K562 (cell line): ENCODE measurements around the gene P2RY14. TPM values are rescaled to one million over a fixed set of nuclear protein-coding genes. Genes with fewer than 3 reads are reported as not detected.

Experiments
- ATAC-seq: fragments of 200-7000 bp; cut with Tn5 transposase; 3 replicates; pipeline ENCODE4 v1.9.1; 2020; ENCODE audit warnings: moderate library complexity
- BruUV-seq: library from RNA; stranded (reverse); fragments of 400-500 nt; replicated peaks from 2 replicates; lab custom pipeline; 2021; lab: Mats Ljungman, UMichigan
- CTCF ChIA-PET: fragments of 300-600 bp; formaldehyde crosslinking; extraction: SDS; loops from one replicate; lab custom pipeline; 2021; ENCODE audit warnings: low intra/inter-chr PET ratio; lab: Yijun Ruan, JAX
- POLR2A ChIA-PET: fragments of 300-600, 350-650 bp; sonication (Branson Sonifier 250); formaldehyde crosslinking; extraction: SDS; loops from one replicate; lab custom pipeline; 2021; ENCODE audit warnings: antibody characterized with exemption, inconsistent platforms; lab: Yijun Ruan, JAX
- DNase-seq, 4 experiments: peaks; one replicate each; pipeline versions ENCODE4 v3.0.0 to v3.0.0-alpha.2; 2011 to 2018; ENCODE audit warnings: low spot score in 3 of 4, mixed read lengths in 3 of 4; ENCODE audit errors: extremely low read depth in 1 of 4
- FAIRE-seq: peaks from 2 replicates; lab custom pipeline; 2011; peaks lifted over from hg19 to GRCh38; lab: Jason Lieb, UNC
- H2AFZ ChIP-seq: 2 replicates; pipeline ENCODE4 v1.6.0; 2011; ENCODE audit warnings: low read depth, low read length, control low read depth, inconsistent platforms
- H3K27ac ChIP-seq: fragments of 200-600 bp; 3 replicates; pipeline ENCODE4 v1.8.0; 2011; ENCODE audit warnings: low read depth, mild to moderate bottlenecking, control low read depth, inconsistent platforms, low read length, moderate library complexity, mixed read lengths; ENCODE audit errors: extremely low read depth
- H3K27me3 ChIP-seq, 2 experiments: fragments of 300-600 bp in 1 of 2; 2 replicates in 1 of 2; 3 replicates in 1 of 2; pipeline versions ENCODE4 v1.6.0 to v1.8.0; 2011; ENCODE audit warnings: inconsistent platforms in 2 of 2, low read length in 2 of 2, mild to moderate bottlenecking in 1 of 2, mixed read lengths in 1 of 2, moderate library complexity in 1 of 2; ENCODE audit not compliant: control insufficient read depth in 2 of 2, insufficient read depth in 2 of 2
- H3K36me3 ChIP-seq: fragments of 300-600 bp; 3 replicates; pipeline ENCODE4 v1.8.0; 2011; ENCODE audit warnings: mild to moderate bottlenecking, low read length, inconsistent platforms; ENCODE audit not compliant: control insufficient read depth, insufficient read depth
- H3K4me1 ChIP-seq, 2 experiments: fragments of 200-600 bp in 1 of 2; replicated peaks in 1 of 2; 2 replicates in 1 of 2; 3 replicates in 1 of 2; pipeline versions ENCODE4 v1.5.1 to v1.8.0; 2011; ENCODE audit warnings: inconsistent platforms in 2 of 2, low read length in 2 of 2, mild to moderate bottlenecking in 1 of 2, mixed read lengths in 1 of 2, moderate library complexity in 1 of 2; ENCODE audit not compliant: control insufficient read depth in 2 of 2, insufficient read depth in 2 of 2
- H3K4me2 ChIP-seq: 2 replicates; pipeline ENCODE4 v1.6.1; 2011; ENCODE audit warnings: low read length, control low read depth, inconsistent platforms, mixed read lengths; ENCODE audit not compliant: insufficient read depth
- H3K4me3 ChIP-seq: fragments of 200-600 bp; sonication (generic), shearing (Covaris generic); 2 replicates; pipeline ENCODE4 v1.5.1; 2016; ENCODE audit warnings: control low read depth, inconsistent platforms
- H3K79me2 ChIP-seq: fragments of 200-600 bp; 3 replicates; pipeline ENCODE4 v1.8.0; 2011; ENCODE audit warnings: low read length, inconsistent platforms; ENCODE audit not compliant: control insufficient read depth, insufficient read depth
- H3K9ac ChIP-seq, 2 experiments: 2 replicates each; pipeline versions ENCODE4 v1.6.0 to v1.6.1; 2011; ENCODE audit warnings: low read depth in 2 of 2, low read length in 2 of 2, control low read depth in 1 of 2, inconsistent platforms in 1 of 2, mild to moderate bottlenecking in 1 of 2, mixed read lengths in 1 of 2; ENCODE audit not compliant: insufficient read depth in 1 of 2
- H3K9me1 ChIP-seq: one replicate; pipeline ENCODE4 v1.6.0; 2011; ENCODE audit warnings: inconsistent platforms, mild to moderate bottlenecking, low read length, moderate library complexity; ENCODE audit not compliant: control insufficient read depth, insufficient read depth
- H3K9me3 ChIP-seq: replicated peaks from 2 replicates; pipeline ENCODE4 v1.5.1; 2011; ENCODE audit warnings: low read depth, low read length, inconsistent platforms; ENCODE audit not compliant: control insufficient read depth, insufficient read depth
- H4K20me1 ChIP-seq: replicated peaks from 2 replicates; pipeline ENCODE4 v1.6.1; 2011; ENCODE audit warnings: low read length, inconsistent platforms, mixed read lengths; ENCODE audit not compliant: control insufficient read depth, insufficient read depth
- HEY1 ChIP-seq: fragments of 250-450 bp; sonication (Bioruptor Pico); IDR thresholded peaks from 2 replicates; pipeline ENCODE4 v1.5.0; 2020; ENCODE audit warnings: mild to moderate bottlenecking, moderate library complexity, borderline replicate concordance
- HLTF ChIP-seq: fragments of 450-650 bp; IDR thresholded peaks from 2 replicates; pipeline ENCODE4 v1.6.1; 2016
- KAT7 ChIP-seq: sonication (generic); formaldehyde crosslinking; IDR thresholded peaks from 2 replicates; pipeline ENCODE4 v1.8.0; 2022; ENCODE audit warnings: missing genetic modification reagents, mild to moderate bottlenecking, borderline replicate concordance
- NONO ChIP-seq, 2 experiments: fragments of 200-400 bp in 1 of 2; fragments of 450-650 bp in 1 of 2; formaldehyde crosslinking in 1 of 2; IDR thresholded peaks; 2 replicates each; pipeline ENCODE4 v1.6.1; 2017; ENCODE audit warnings: low read depth in 2 of 2, mild to moderate bottlenecking in 2 of 2, moderate library complexity in 2 of 2, low read length in 1 of 2
- NR1H2 ChIP-seq: sonication (generic); formaldehyde crosslinking; IDR thresholded peaks from 2 replicates; pipeline ENCODE4 v1.4.0; 2020; ENCODE audit warnings: mild to moderate bottlenecking, missing genetic modification reagents
- PRMT5 ChIP-seq: sonication (generic); formaldehyde crosslinking; IDR thresholded peaks from 2 replicates; pipeline ENCODE4 v1.5.0; 2020; ENCODE audit warnings: missing genetic modification reagents
- SNAPC5 ChIP-seq: fragments of 250-450 bp; sonication (Bioruptor Pico); IDR thresholded peaks from 2 replicates; pipeline ENCODE4 v1.8.0; 2021; ENCODE audit warnings: moderate library complexity, mild to moderate bottlenecking, inconsistent platforms
- ZBTB1 ChIP-seq: sonication (generic); formaldehyde crosslinking; IDR thresholded peaks from 2 replicates; pipeline ENCODE4 v1.8.1; 2023; ENCODE audit warnings: missing genetic modification reagents, low read depth, mild to moderate bottlenecking, borderline replicate concordance
- ZC3H4 ChIP-seq: sonication (generic); formaldehyde crosslinking; IDR thresholded peaks from 2 replicates; pipeline ENCODE4 v1.9.0; 2021; ENCODE audit warnings: missing genetic modification reagents, borderline replicate concordance
- ZNF133 ChIP-seq: fragments of 250-450 bp; sonication (Bioruptor Pico); IDR thresholded peaks from 2 replicates; pipeline ENCODE4 v1.4.0; 2020; ENCODE audit warnings: mild to moderate bottlenecking
- ZNF778 ChIP-seq: fragments of 450-650 bp; formaldehyde crosslinking; IDR thresholded peaks from 2 replicates; pipeline ENCODE4 v1.4.0; 2020; ENCODE audit warnings: mild to moderate bottlenecking, moderate library complexity
- WGBS: fragments of 100-300 bp; shearing (Covaris generic); methylation state at CpG from one replicate; pipeline ENCODE4 v1.1.6; 2016; ENCODE audit warnings: low coverage, mixed read lengths; ENCODE audit not compliant: insufficient coverage; ENCODE audit errors: missing lambda C conversion rate; 5-methylcytosine and 5-hydroxymethylcytosine counted together
- in situ Hi-C: fragments of 300-500 bp; cut with MboI; formaldehyde crosslinking; loops from 4 replicates; pipeline ENCODE4 v1.15.0; 2018; ENCODE audit warnings: inconsistent platforms, mixed read lengths
- intact Hi-C: fragments of 100-400 bp; cut with micrococcal nuclease; formaldehyde crosslinking; loops from 2 replicates; pipeline ENCODE4 v1.14.2; 2022
- polyA plus RNA-seq, 8 experiments: library from polyadenylated mRNA; depleted of rRNA in 4 of 8; stranded (reverse) in 5 of 8; unstranded in 3 of 8; fragments of >200 nt; fragmentation: Nextera tagmentation in 2 of 8; fragmentation: Illumina TruSeq in 1 of 8; extraction: Ambion mirVana in 2 of 8; extraction: Trizol in 1 of 8; gene quantifications; 2 replicates each; pipeline versions ENCODE4 v1.2.1 to v1.2.3, GENCODE V29; 2011 to 2014; ENCODE audit warnings: inconsistent platforms in 1 of 8, missing spikeins in 1 of 8
- total RNA-seq, 7 experiments: library from RNA; depleted of rRNA in 6 of 7; stranded (reverse); fragments of >200 nt in 6 of 7; fragmentation: Illumina TruSeq in 2 of 7; extraction: Trizol in 2 of 7; gene quantifications; 2 replicates each; pipeline versions ENCODE4 v1.2.1 to v1.2.3, GENCODE V29; 2011 to 2021; ENCODE audit warnings: low replicate concordance in 1 of 7
- TF ChIP-seq, protein P1 (sequence below): fragments of 250-450 bp; sonication (Bioruptor Pico); IDR thresholded peaks from 2 replicates; pipeline ENCODE4 v1.4.0; 2020; ENCODE audit warnings: mild to moderate bottlenecking, moderate library complexity

The P2RY14 gene
- total and polyA plus RNA-seq, 9 of the 15 experiments (the other 6 are each of a cell fraction or from before 2014, with no cell fraction given) = not detected

DNA sequence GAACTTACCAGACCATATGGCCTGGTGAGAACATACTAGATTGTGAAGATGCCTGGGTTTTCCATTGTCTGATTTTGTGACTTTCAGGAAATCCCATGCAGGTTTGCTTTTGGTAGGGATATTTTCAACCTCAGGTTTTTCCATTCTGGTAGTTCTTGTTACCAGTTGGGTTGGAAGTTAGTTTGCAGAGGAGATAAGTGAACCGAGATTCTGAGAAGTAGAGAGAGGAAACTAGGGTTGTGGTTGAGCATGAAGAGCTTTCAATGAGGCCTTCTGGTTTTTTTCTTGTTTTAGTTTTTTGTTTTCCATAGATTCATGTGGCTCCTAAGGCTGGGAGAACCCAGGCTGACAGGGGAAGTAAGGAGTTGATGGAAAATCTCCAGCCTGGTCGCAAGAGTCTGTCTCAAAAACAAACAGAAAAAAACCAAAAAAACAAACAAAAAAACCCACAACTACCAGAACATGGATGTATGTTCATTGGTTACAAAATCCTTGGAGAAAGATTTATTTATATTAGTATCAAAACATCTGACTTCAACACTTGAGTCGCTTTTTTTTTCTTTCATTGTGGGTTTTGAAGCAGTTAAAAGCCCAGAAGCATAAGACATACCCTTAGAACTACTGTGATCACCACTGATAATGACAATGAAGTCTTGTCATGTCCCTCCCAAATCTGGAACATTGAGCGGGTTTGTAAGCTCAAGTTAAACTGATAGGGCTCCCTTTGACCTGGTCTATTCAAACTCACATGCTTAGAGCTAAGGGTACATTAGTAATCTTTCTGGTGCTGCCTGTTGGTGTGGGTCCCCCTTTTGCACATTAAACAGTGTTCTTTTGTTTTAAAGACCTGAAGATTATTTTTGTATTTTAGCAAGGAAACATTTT, 78.5 kb downstream of the P2RY14 start:
- CTCF ChIA-PET = no interaction called here
- H3K27me3 ChIP-seq = peaks cover 0 to 5% of the 10 kb centered on the region in 2 experiments; a peak in 3 of 5 replicates
- in situ Hi-C loops = no loop called here
- no peak for TF ChIP-seq HLTF
- no peak for TF ChIP-seq ZC3H4 (CRISPR knock-in tag)
- TF ChIP-seq, protein P1, sequence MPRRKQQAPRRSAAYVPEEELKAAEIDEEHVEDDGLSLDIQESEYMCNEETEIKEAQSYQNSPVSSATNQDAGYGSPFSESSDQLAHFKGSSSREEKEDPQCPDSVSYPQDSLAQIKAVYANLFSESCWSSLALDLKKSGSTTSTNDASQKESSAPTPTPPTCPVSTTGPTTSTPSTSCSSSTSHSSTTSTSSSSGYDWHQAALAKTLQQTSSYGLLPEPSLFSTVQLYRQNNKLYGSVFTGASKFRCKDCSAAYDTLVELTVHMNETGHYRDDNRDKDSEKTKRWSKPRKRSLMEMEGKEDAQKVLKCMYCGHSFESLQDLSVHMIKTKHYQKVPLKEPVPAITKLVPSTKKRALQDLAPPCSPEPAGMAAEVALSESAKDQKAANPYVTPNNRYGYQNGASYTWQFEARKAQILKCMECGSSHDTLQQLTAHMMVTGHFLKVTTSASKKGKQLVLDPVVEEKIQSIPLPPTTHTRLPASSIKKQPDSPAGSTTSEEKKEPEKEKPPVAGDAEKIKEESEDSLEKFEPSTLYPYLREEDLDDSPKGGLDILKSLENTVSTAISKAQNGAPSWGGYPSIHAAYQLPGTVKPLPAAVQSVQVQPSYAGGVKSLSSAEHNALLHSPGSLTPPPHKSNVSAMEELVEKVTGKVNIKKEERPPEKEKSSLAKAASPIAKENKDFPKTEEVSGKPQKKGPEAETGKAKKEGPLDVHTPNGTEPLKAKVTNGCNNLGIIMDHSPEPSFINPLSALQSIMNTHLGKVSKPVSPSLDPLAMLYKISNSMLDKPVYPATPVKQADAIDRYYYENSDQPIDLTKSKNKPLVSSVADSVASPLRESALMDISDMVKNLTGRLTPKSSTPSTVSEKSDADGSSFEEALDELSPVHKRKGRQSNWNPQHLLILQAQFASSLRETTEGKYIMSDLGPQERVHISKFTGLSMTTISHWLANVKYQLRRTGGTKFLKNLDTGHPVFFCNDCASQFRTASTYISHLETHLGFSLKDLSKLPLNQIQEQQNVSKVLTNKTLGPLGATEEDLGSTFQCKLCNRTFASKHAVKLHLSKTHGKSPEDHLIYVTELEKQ (CRISPR knock-in tag) = no peak
- TF ChIP-seq SNAPC5 (CRISPR knock-in tag) = no peak
- no peak for TF ChIP-seq ZNF778 (CRISPR knock-in tag)
- TF ChIP-seq KAT7 (CRISPR knock-in tag) = no peak
- no peak for TF ChIP-seq ZBTB1 (CRISPR knock-in tag)
- no peak for TF ChIP-seq NR1H2
- TF ChIP-seq PRMT5 (CRISPR knock-in tag) = no peak
- no peak for TF ChIP-seq NONO (IDR thresholded peaks at IDR 0.05; ENCODE audit: low read depth in 2 of 2, low read length in 1 of 2)
- no peak for TF ChIP-seq ZNF133 (CRISPR knock-in tag)
- TF ChIP-seq HEY1 (CRISPR knock-in tag) = no peak
- no peak overlapping the region for H3K4me3 ChIP-seq
- BruUV-seq = no TSS peak
- 0% methylated on average over 4 of the region's 4 CpGs for WGBS
- no peak overlapping the region for H3K9ac ChIP-seq
- no peaks in the 10 kb centered on the region for H3K9me1 ChIP-seq
- intact Hi-C loops = no loop called here
- POLR2A ChIA-PET = interaction anchor here (1.0 kb wide), 2 partner anchors 8 to 10 kb away, joined by 3 read pairs; no protein-coding TSS in a partner anchor
- H2AFZ ChIP-seq = no peak overlapping the region
- H3K79me2 ChIP-seq = no peaks in the 10 kb centered on the region
- H4K20me1 ChIP-seq = no peaks in the 10 kb centered on the region
- FAIRE-seq (no peak), ATAC-seq (no peak), DNase-seq (no peak)
- H3K36me3 ChIP-seq = no peaks in the 10 kb centered on the region
- H3K4me1 ChIP-seq = no peaks in the 10 kb centered on the region
- no peaks in the 10 kb centered on the region for H3K9me3 ChIP-seq
- no peak overlapping the region for H3K27ac ChIP-seq
- H3K4me2 ChIP-seq = no peak overlapping the region
